Osteocyte (in vitro differentiated cells): ENCODE results near the gene COX19. TPM values are rescaled to one million over a fixed set of nuclear protein-coding genes. Genes with fewer than 3 reads are reported as not detected.

Experiments used
- DNase-seq: peaks from one replicate; pipeline ENCODE4 v3.0.0; 2021; ENCODE audit warnings: mixed read lengths; ENCODE audit not compliant: unreplicated experiment; ENCODE audit errors: extremely low spot score
- H3K27ac Mint-ChIP-seq: one replicate; pipeline ENCODE4 v1.8.0; 2021; ENCODE audit warnings: mild to moderate bottlenecking, mixed read lengths; ENCODE audit not compliant: unreplicated experiment
- H3K27me3 Mint-ChIP-seq: one replicate; pipeline ENCODE4 v1.8.0; 2021; ENCODE audit warnings: mixed read lengths; ENCODE audit not compliant: unreplicated experiment
- H3K36me3 Mint-ChIP-seq: one replicate; pipeline ENCODE4 v1.8.0; 2021; ENCODE audit warnings: mixed read lengths; ENCODE audit not compliant: unreplicated experiment
- H3K4me1 Mint-ChIP-seq: one replicate; pipeline ENCODE4 v1.8.0; 2021; ENCODE audit warnings: mixed read lengths; ENCODE audit not compliant: unreplicated experiment
- H3K4me3 Mint-ChIP-seq: one replicate; pipeline ENCODE4 v1.8.0; 2021; ENCODE audit warnings: mild to moderate bottlenecking, moderate library complexity, mixed read lengths; ENCODE audit not compliant: unreplicated experiment
- H3K9me3 Mint-ChIP-seq: one replicate; pipeline ENCODE4 v1.8.0; 2021; ENCODE audit warnings: mixed read lengths; ENCODE audit not compliant: unreplicated experiment
- total RNA-seq: library from RNA; stranded (reverse); gene quantifications from 2 replicates; pipeline ENCODE4 v1.2.1, GENCODE V29; 2021
- TF ChIP-seq, protein P1 (sequence below): fragments of 200-600 bp; sonication (generic); IDR thresholded peaks from 2 replicates; pipeline ENCODE4 v1.5.0; 2021; ENCODE audit warnings: antibody characterized with exemption, mild to moderate bottlenecking, moderate library complexity

The COX19 gene
- total RNA-seq, 1 donor from 2014 or later: 11.4 TPM

DNA sequence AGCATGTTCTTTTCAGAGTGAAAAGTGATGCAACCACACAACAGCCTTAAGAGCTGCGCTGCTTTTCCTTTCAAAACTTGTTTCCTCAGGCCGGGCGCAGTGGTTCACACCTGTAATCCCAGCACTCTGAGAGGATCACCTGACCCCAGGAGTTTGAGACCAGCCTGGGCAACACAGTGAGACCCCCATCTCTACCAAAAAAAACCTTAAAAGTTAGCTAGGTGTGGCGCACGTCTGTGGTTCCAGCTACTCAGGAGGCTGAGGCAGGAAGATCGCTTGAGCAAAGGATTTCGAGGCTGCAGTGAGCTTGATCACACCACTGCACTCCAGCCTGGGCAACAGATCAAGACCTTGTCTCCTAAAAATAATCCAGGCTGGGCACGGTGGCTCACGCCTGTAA is 2.0 kb downstream of the COX19 start:
- no peaks in the 10 kb centered on the region for H3K27me3 Mint-ChIP-seq
- no peak overlapping the region for H3K27ac Mint-ChIP-seq
- H3K4me3 Mint-ChIP-seq: peak overlapping the region; percentile 35
- peaks cover 10% of the 10 kb centered on the region for H3K36me3 Mint-ChIP-seq
- TF ChIP-seq, protein P1, sequence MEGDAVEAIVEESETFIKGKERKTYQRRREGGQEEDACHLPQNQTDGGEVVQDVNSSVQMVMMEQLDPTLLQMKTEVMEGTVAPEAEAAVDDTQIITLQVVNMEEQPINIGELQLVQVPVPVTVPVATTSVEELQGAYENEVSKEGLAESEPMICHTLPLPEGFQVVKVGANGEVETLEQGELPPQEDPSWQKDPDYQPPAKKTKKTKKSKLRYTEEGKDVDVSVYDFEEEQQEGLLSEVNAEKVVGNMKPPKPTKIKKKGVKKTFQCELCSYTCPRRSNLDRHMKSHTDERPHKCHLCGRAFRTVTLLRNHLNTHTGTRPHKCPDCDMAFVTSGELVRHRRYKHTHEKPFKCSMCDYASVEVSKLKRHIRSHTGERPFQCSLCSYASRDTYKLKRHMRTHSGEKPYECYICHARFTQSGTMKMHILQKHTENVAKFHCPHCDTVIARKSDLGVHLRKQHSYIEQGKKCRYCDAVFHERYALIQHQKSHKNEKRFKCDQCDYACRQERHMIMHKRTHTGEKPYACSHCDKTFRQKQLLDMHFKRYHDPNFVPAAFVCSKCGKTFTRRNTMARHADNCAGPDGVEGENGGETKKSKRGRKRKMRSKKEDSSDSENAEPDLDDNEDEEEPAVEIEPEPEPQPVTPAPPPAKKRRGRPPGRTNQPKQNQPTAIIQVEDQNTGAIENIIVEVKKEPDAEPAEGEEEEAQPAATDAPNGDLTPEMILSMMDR: no peak
- H3K9me3 Mint-ChIP-seq: no peaks in the 10 kb centered on the region
- H3K4me1 Mint-ChIP-seq: peaks cover 26% of the 10 kb centered on the region
- DNase-seq: no peak

- H3K27ac Mint-ChIP-seq: no peak overlapping the region
- no peaks in the 10 kb centered on the region for H3K9me3 Mint-ChIP-seq
- H3K4me1 Mint-ChIP-seq: peaks cover 26% of the 10 kb centered on the region
- TF ChIP-seq, protein P1: no peak
- peaks cover 13% of the 10 kb centered on the region for H3K36me3 Mint-ChIP-seq
- no peaks in the 10 kb centered on the region for H3K27me3 Mint-ChIP-seq
- H3K4me3 Mint-ChIP-seq: peak overlapping the region; percentile 35
- no peak for DNase-seq
Observed at GRCh38 chr7:972676-973309, 2.6 kb downstream of the COX19 start.

- Mint-ChIP-seq H3K4me3 (no peak overlapping the region), H3K36me3 (peaks cover 16% of the 10 kb centered on the region), H3K4me1 (peaks cover 26% of the 10 kb centered on the region), H3K9me3 (no peaks in the 10 kb centered on the region), H3K27me3 (no peaks in the 10 kb centered on the region), H3K27ac (no peak overlapping the region)
- TF ChIP-seq, protein P1: no peak
- no peak for DNase-seq
Observed at GRCh38 chr7:972110-972509, 3.2 kb downstream of the COX19 start.

DNA sequence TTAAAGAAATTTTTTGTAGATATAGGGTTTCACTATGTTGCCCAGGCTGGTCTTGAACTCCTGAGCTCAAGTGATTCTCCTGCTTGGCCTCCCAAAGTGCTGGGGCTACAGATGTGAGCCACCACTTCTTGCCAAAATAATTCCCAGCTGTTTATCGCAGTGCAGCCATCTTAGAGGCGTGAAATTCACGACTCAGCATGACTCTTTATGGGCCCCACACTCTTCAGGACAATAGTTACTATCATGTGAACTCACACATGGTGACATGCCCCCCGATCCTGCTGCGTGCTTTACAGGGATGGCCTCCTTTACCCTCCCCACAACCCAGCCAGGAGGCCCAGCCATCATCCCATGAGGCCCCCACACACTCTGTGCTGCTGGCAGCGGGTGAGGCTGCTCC is 4.6 kb downstream of the COX19 start:
- Mint-ChIP-seq H3K9me3 (no peaks in the 10 kb centered on the region), H3K27ac (no peak overlapping the region), H3K4me1 (peaks cover 34% of the 10 kb centered on the region), H3K27me3 (no peaks in the 10 kb centered on the region), H3K4me3 (no peak overlapping the region), H3K36me3 (peaks cover 16% of the 10 kb centered on the region)
- TF ChIP-seq, protein P1: no peak
- no peak for DNase-seq

- TF ChIP-seq, protein P1: no peak
- H3K9me3 Mint-ChIP-seq: no peaks in the 10 kb centered on the region
- no peak for DNase-seq
- H3K27me3 Mint-ChIP-seq: no peaks in the 10 kb centered on the region
- no peak overlapping the region for H3K27ac Mint-ChIP-seq
- H3K4me1 Mint-ChIP-seq: peaks cover 40% of the 10 kb centered on the region
- H3K36me3 Mint-ChIP-seq: peaks cover 16% of the 10 kb centered on the region
- no peak overlapping the region for H3K4me3 Mint-ChIP-seq
Observed at GRCh38 chr7:969403-969802, 5.9 kb downstream of the COX19 start.
